Spleen (tissue), 11 donors: ENCODE measurements around the gene TTC7B. TPM values are rescaled to one million over a fixed set of nuclear protein-coding genes. Genes with fewer than 3 reads are reported as not detected.
A peak's percentile ranks its signal among the peaks of the same experiment; 100 is the strongest.
"Not testable (repeated sequence)": the region's sequence is repeated elsewhere in the genome, so short reads cannot be mapped to it uniquely, and the experiment has no call there.

Source experiments
- DNase-seq: peaks from one replicate; pipeline ENCODE4 v3.0.0-alpha.2; 2020
- H3K27ac ChIP-seq, 8 donors: fragments of 200-600 bp; sonication (generic) in 7 of 8; 1 replicate in 4 of 8; 2 replicates in 4 of 8; pipeline versions ENCODE4 v1.5.0 to v1.8.0; 2016 to 2021; ENCODE audit warnings: inconsistent platforms in 4 of 8, mild to moderate bottlenecking in 4 of 8, moderate library complexity in 1 of 8
- H3K27me3 ChIP-seq, 7 donors: fragments of 200-600 bp; sonication (generic) in 6 of 7; replicated peaks in 1 of 7; 1 replicate in 4 of 7; 2 replicates in 3 of 7; pipeline versions ENCODE4 v1.5.0 to v1.8.0; 2016 to 2021; ENCODE audit warnings: inconsistent platforms in 3 of 7, mild to moderate bottlenecking in 1 of 7
- H3K36me3 ChIP-seq, 6 donors: fragments of 200-600 bp; sonication (generic) in 5 of 6; 1 replicate in 4 of 6; 2 replicates in 2 of 6; pipeline versions ENCODE4 v1.5.0 to v1.8.0; 2016 to 2021; ENCODE audit warnings: inconsistent platforms in 2 of 6
- H3K4me1 ChIP-seq, 6 donors: fragments of 200-600 bp; sonication (generic) in 5 of 6; 1 replicate in 3 of 6; 2 replicates in 3 of 6; pipeline versions ENCODE4 v1.5.0 to v1.8.0; 2016 to 2021; ENCODE audit warnings: inconsistent platforms in 3 of 6
- H3K4me3 ChIP-seq, 8 donors: fragments of 200-600 bp; sonication (generic) in 7 of 8; 1 replicate in 4 of 8; 2 replicates in 4 of 8; pipeline versions ENCODE4 v1.5.0 to v1.8.0; 2016 to 2021; ENCODE audit warnings: inconsistent platforms in 4 of 8, mild to moderate bottlenecking in 4 of 8, moderate library complexity in 2 of 8
- H3K9me3 ChIP-seq, 8 donors: fragments of 200-600 bp; sonication (generic) in 7 of 8; 1 replicate in 4 of 8; 2 replicates in 4 of 8; pipeline versions ENCODE4 v1.5.0 to v1.8.0; 2016 to 2021; ENCODE audit warnings: inconsistent platforms in 4 of 8
- CTCF ChIP-seq, 11 experiments: fragments of 200-600 bp in 7 of 11; fragments of 450-650 bp in 4 of 11; sonication (generic) in 4 of 11; IDR thresholded peaks in 8 of 11; conservative IDR thresholded peaks in 3 of 11; 1 replicate in 7 of 11; 2 replicates in 4 of 11; pipeline versions ENCODE4 v1.4.0 to v1.8.0; 2016 to 2021; ENCODE audit warnings: antibody characterized with exemption in 11 of 11, inconsistent platforms in 4 of 11, mild to moderate bottlenecking in 1 of 11
- POLR2A ChIP-seq, 3 donors: fragments of 450-650 bp; IDR thresholded peaks; one replicate each; pipeline ENCODE4 v1.5.1; 2017; ENCODE audit warnings: antibody characterized with exemption in 3 of 3, mild to moderate bottlenecking in 1 of 3
- POLR2AphosphoS5 ChIP-seq, 3 donors: sonication (generic); formaldehyde crosslinking; IDR thresholded peaks; one replicate each; pipeline ENCODE4 v1.5.1; 2017; ENCODE audit warnings: antibody characterized with exemption in 3 of 3
- WGBS, 5 donors: extraction: QIAGEN DNeasy Blood & Tissue Kit in 3 of 5; methylation state at CpG; one replicate each; pipeline versions ENCODE4 v1.1.5 to v1.1.7; 2013 to 2018; 5-methylcytosine and 5-hydroxymethylcytosine counted together
- intact Hi-C: fragments of 100-400 bp; cut with DNase I; formaldehyde crosslinking; loops from one replicate; pipeline ENCODE4 v1.15.0; 2023; ENCODE audit warnings: low total_unique reads
- polyA plus RNA-seq, 3 donors: library from polyadenylated mRNA; stranded (reverse); fragments of 200-250 nt; gene quantifications; one replicate each; pipeline ENCODE4 v1.2.1, GENCODE V29; 2013
- total RNA-seq, 7 donors: library from RNA; depleted of rRNA in 3 of 7; stranded (reverse); fragments of >200 nt in 3 of 7; fragmentation: NEBNext Ultra II Directional in 4 of 7; extraction: Animal tissue kit (Norgen Biotek cat#: 25700) in 4 of 7; gene quantifications; one replicate each; pipeline versions ENCODE4 v1.1.0 to v1.2.1, GENCODE V29; 2016 to 2021
- donor health status: healthy with polysubstance abuse.
- donor health status: DM: no; HTN: no; CAD: no; lungs with moderate emphysema.
- donor health status: DM: no; HTN: no; CAD: no.
- donor health status: Bipolar disorder and iron deficiency.
- donor health status: healthy.
- donor health status: DM: no; HTN: no; CAD: no.
- donor health status: DM: yes; HTN: yes; CAD: no.

Gene TTC7B
- total and polyA plus RNA-seq, 10 donors = 6.6 to 98.4 (median 62.6) TPM

- H3K9me3 ChIP-seq = peaks cover 0 to 14% (median 12%) of the 10 kb centered on the region in 8 donors
- 49 to 66% (median 60%) methylated on average over 17 of the region's 17 CpGs for WGBS, 5 donors
- peak overlapping the region in 7 of 8 donors; percentile 16 to 65 (median 32) for H3K4me3 ChIP-seq
- no peaks in the 10 kb centered on the region for H3K27me3 ChIP-seq
- peak; percentile 80 for DNase-seq
- intact Hi-C loops = no loop called here
- no peaks in the 10 kb centered on the region for H3K36me3 ChIP-seq
- no peak for TF ChIP-seq CTCF (IDR thresholded peaks at IDR 0.05 in 8 of 11, conservative IDR thresholded peaks at IDR 0.05 in 3 of 11)
- TF ChIP-seq POLR2AphosphoS5 (IDR thresholded peaks at IDR 0.05) = peak in 1 of 3 donors; percentile 78
- peak in 1 of 3 donors; percentile 7 for TF ChIP-seq POLR2A (IDR thresholded peaks at IDR 0.05)
- H3K4me1 ChIP-seq = peaks cover 8 to 26% (median 22%) of the 10 kb centered on the region in 6 donors
- H3K27ac ChIP-seq = peak overlapping the region; percentile 85 to 95 (median 92)
Measured at GRCh38 chr14:90828642-90829487, 12.6 kb upstream of the TTC7B start.

- Histone ChIP-seq H3K4me1 (peaks cover 8 to 26% (median 22%) of the 10 kb centered on the region in 6 donors), H3K9me3 (peaks cover 0 to 22% (median 20%) of the 10 kb centered on the region in 8 donors), H3K4me3 (peak overlapping the region; percentile 8 to 65 (median 30)), H3K27me3 (no peaks in the 10 kb centered on the region), H3K27ac (peak overlapping the region; percentile 85 to 95 (median 92)), H3K36me3 (no peaks in the 10 kb centered on the region)
- WGBS, 5 donors = 2 to 4% (median 3%) methylated on average over 28 to 42 of the region's 42 CpGs
- intact Hi-C loops = no loop called here
- TF ChIP-seq POLR2A (IDR thresholded peaks at IDR 0.05) (no peak), CTCF (IDR thresholded peaks at IDR 0.05 in 8 of 11, conservative IDR thresholded peaks at IDR 0.05 in 3 of 11) (peak in 1 of 11 experiments; percentile 7), POLR2AphosphoS5 (IDR thresholded peaks at IDR 0.05) (peak; percentile 87 to 90 (median 88))
- DNase-seq = peak; percentile 97
Measured at GRCh38 chr14:90827919-90828610, 11.8 kb upstream of the TTC7B start.

GRCh38 chr14:90823542-90823941, 7.3 kb upstream of the TTC7B start:
- Histone ChIP-seq H3K4me1 (peaks cover under 1 to 22% (median 12%) of the 10 kb centered on the region in 6 donors), H3K9me3 (peaks cover 0 to 28% (median 25%) of the 10 kb centered on the region in 8 donors)
- intact Hi-C loops, H3K36me3 ChIP-seq, H3K4me3 ChIP-seq, DNase-seq, H3K27me3 ChIP-seq, H3K27ac ChIP-seq: not testable (repeated sequence)
- WGBS, 5 donors = 81 to 93% (median 82%) methylated on average over 4 of the region's 4 CpGs

- peaks cover 0 to 16% (median 4%) of the 10 kb centered on the region in 6 donors for H3K4me1 ChIP-seq
- H3K9me3 ChIP-seq = peaks cover 0 to 28% (median 25%) of the 10 kb centered on the region in 8 donors
- H3K36me3 ChIP-seq = no peaks in the 10 kb centered on the region
- peak in 1 of 3 donors; percentile 34 for TF ChIP-seq POLR2AphosphoS5 (IDR thresholded peaks at IDR 0.05)
- TF ChIP-seq POLR2A (IDR thresholded peaks at IDR 0.05) = no peak
- DNase-seq = peak; percentile 87
- H3K27me3 ChIP-seq = peaks cover 0 to 6% (median 0%) of the 10 kb centered on the region in 7 donors
- WGBS, 5 donors = 14 to 46% (median 37%) methylated on average over 11 of the region's 11 CpGs
- H3K27ac ChIP-seq = no peak overlapping the region
- intact Hi-C loops = no loop called here
- H3K4me3 ChIP-seq = no peak overlapping the region
Measured at GRCh38 chr14:90820958-90821357, 4.7 kb upstream of the TTC7B start.
